ENCODE data around the gene C16orf74. TPM values are rescaled to one million over a fixed set of nuclear protein-coding genes. Genes with fewer than 3 reads are reported as not detected.
A peak's percentile ranks its signal among the peaks of the same experiment; 100 is the strongest.

Gene C16orf74
- total and polyA plus RNA-seq, 4 donors: 2.6 to 7.9 (median 3.4) TPM

DNA sequence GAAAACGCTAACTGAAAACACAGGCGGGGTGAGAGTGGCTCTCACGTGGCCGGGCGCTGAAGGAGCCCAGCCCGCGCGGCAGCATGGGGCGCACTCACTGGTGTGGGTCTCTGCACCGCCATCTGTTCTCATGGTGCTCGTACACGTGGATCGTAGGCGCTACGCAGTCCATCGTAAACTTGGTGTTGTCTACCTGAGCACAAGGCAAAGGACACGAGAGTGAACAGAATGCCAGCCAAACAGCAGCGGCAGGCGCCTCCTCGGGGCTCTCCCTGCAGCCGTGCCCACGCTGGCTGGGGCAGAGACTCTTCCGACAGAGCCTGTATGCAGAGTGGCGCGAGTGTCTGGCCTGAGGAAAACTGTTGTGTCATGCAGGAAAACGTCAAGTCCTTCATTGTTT, 29.4 kb upstream of the C16orf74 start:
- H3K9ac ChIP-seq (ENCODE audit: insufficient read depth in 1 of 2, low read length in 2 of 2): no peak overlapping the region
- H3K4me1 ChIP-seq (ENCODE audit: control insufficient read depth in 5 of 5, insufficient read depth in 5 of 5, low read length in 5 of 5): peaks cover 0 to 10% (median 2%) of the 10 kb centered on the region in 5 donors
- 91 to 92% methylated on average over 25 to 26 of the region's 26 CpGs for WGBS, 2 donors
- TF ChIP-seq, protein P1, sequence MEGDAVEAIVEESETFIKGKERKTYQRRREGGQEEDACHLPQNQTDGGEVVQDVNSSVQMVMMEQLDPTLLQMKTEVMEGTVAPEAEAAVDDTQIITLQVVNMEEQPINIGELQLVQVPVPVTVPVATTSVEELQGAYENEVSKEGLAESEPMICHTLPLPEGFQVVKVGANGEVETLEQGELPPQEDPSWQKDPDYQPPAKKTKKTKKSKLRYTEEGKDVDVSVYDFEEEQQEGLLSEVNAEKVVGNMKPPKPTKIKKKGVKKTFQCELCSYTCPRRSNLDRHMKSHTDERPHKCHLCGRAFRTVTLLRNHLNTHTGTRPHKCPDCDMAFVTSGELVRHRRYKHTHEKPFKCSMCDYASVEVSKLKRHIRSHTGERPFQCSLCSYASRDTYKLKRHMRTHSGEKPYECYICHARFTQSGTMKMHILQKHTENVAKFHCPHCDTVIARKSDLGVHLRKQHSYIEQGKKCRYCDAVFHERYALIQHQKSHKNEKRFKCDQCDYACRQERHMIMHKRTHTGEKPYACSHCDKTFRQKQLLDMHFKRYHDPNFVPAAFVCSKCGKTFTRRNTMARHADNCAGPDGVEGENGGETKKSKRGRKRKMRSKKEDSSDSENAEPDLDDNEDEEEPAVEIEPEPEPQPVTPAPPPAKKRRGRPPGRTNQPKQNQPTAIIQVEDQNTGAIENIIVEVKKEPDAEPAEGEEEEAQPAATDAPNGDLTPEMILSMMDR (IDR thresholded peaks at IDR 0.05; ENCODE audit: control extremely low read depth, extremely low read depth): no peak
- H3K4me3 ChIP-seq: no peak overlapping the region
- DNase-seq: no peak
- peaks cover 13 to 33% (median 18%) of the 10 kb centered on the region in 4 donors for H3K36me3 ChIP-seq (ENCODE audit: control insufficient read depth in 4 of 4, insufficient read depth in 4 of 4, low read length in 4 of 4)
- no peak for ATAC-seq (ENCODE audit: insufficient read depth, low FRiP score)
- no peak overlapping the region for H3K27ac ChIP-seq (ENCODE audit: low read depth in 1 of 2, low read length in 1 of 2)
- H3K27me3 ChIP-seq (ENCODE audit: control insufficient read depth in 3 of 3, insufficient read depth in 3 of 3, low read length in 2 of 3): no peaks in the 10 kb centered on the region
- H3K9me3 ChIP-seq (ENCODE audit: control insufficient read depth in 4 of 4, insufficient read depth in 3 of 4, low read length in 3 of 4): no peaks in the 10 kb centered on the region

DNA sequence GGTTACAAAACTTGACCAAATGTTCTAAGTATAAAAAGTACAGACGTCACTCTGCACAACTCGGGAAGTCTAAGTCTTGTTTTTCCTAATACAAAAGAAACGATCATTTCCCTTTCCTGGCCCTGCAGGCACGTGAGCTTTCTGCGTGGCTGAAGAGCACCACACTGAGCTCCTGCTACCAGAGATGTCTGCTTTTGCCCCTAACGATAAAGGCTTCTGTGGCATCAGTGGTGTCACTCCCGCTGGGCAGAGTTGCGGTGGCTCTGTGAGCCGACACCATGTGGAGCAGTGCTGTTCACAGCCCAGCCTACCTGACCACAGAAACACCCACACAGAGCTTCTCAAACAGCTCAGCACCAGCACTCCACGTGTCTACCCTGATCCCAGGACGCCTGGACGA, 28.0 kb upstream of the C16orf74 start:
- DNase-seq (peak in 1 of 3 donors; percentile 12), ATAC-seq (ENCODE audit: insufficient read depth, low FRiP score) (no peak)
- WGBS, 2 donors: 63 to 65% methylated on average over 12 of the region's 12 CpGs
- no peaks in the 10 kb centered on the region for H3K27me3 ChIP-seq (ENCODE audit: control insufficient read depth in 3 of 3, insufficient read depth in 3 of 3, low read length in 2 of 3)
- H3K9me3 ChIP-seq (ENCODE audit: control insufficient read depth in 4 of 4, insufficient read depth in 3 of 4, low read length in 3 of 4): no peaks in the 10 kb centered on the region
- no peak overlapping the region for H3K4me3 ChIP-seq
- H3K9ac ChIP-seq (ENCODE audit: insufficient read depth in 1 of 2, low read length in 2 of 2): no peak overlapping the region
- peaks cover 0 to 10% (median 2%) of the 10 kb centered on the region in 5 donors for H3K4me1 ChIP-seq (ENCODE audit: control insufficient read depth in 5 of 5, insufficient read depth in 5 of 5, low read length in 5 of 5)
- TF ChIP-seq, protein P1 (IDR thresholded peaks at IDR 0.05; ENCODE audit: control extremely low read depth, extremely low read depth): no peak
- H3K36me3 ChIP-seq (ENCODE audit: control insufficient read depth in 4 of 4, insufficient read depth in 4 of 4, low read length in 4 of 4): peaks cover 13 to 33% (median 18%) of the 10 kb centered on the region in 4 donors
- H3K27ac ChIP-seq (ENCODE audit: low read depth in 1 of 2, low read length in 1 of 2): no peak overlapping the region

DNA sequence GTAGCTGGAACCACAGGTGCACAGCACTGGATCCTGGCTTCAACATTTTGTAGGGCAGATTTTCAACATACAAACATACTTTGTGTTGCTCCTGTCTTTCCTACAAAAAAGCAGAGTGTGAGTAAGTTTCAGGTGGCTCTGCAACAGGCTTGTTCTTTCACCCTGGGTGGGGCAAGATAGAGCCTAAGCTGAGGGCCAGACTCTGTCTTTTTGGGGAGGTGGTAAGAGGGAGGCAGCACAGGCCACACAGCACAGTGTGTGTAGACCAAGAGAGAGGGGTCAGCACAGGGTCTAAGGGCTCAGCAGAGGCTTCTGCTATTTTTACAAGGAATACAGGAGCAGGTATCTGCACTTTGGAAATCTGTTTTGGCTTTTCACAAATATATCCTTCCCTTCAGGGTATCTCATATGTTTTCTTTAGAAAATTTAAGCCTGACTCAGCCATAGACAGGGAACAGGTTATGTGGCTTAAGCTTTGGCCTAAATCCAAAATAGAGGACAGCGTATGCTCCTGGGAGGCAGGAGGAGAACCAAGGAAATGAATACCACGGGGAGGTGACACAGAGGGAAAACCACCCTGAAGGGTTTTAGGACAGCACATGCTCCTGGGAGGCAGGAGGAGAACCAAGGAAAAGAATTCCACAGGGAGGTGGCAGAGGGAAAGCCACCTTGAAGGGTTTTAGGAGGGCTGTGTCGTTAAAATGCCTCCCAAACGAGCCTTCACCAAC, 26.9 kb upstream of the C16orf74 start:
- TF ChIP-seq, protein P1 (IDR thresholded peaks at IDR 0.05; ENCODE audit: control extremely low read depth, extremely low read depth): no peak
- H3K27me3 ChIP-seq (ENCODE audit: control insufficient read depth in 3 of 3, insufficient read depth in 3 of 3, low read length in 2 of 3): no peaks in the 10 kb centered on the region
- DNase-seq (no peak), ATAC-seq (ENCODE audit: insufficient read depth, low FRiP score) (no peak)
- no peak overlapping the region for H3K4me3 ChIP-seq
- H3K36me3 ChIP-seq (ENCODE audit: control insufficient read depth in 4 of 4, insufficient read depth in 4 of 4, low read length in 4 of 4): peaks cover 13 to 31% (median 18%) of the 10 kb centered on the region in 4 donors
- peaks cover 0 to 10% (median 2%) of the 10 kb centered on the region in 5 donors for H3K4me1 ChIP-seq (ENCODE audit: control insufficient read depth in 5 of 5, insufficient read depth in 5 of 5, low read length in 5 of 5)
- no peak overlapping the region for H3K9ac ChIP-seq (ENCODE audit: insufficient read depth in 1 of 2, low read length in 2 of 2)
- 65 to 81% methylated on average over 4 of the region's 4 CpGs for WGBS, 2 donors
- H3K27ac ChIP-seq (ENCODE audit: low read depth in 1 of 2, low read length in 1 of 2): no peak overlapping the region
- no peaks in the 10 kb centered on the region for H3K9me3 ChIP-seq (ENCODE audit: control insufficient read depth in 4 of 4, insufficient read depth in 3 of 4, low read length in 3 of 4)

Measured in lung (tissue), 12 donors.